ENCODE results near the gene SSBP4.

DNA sequence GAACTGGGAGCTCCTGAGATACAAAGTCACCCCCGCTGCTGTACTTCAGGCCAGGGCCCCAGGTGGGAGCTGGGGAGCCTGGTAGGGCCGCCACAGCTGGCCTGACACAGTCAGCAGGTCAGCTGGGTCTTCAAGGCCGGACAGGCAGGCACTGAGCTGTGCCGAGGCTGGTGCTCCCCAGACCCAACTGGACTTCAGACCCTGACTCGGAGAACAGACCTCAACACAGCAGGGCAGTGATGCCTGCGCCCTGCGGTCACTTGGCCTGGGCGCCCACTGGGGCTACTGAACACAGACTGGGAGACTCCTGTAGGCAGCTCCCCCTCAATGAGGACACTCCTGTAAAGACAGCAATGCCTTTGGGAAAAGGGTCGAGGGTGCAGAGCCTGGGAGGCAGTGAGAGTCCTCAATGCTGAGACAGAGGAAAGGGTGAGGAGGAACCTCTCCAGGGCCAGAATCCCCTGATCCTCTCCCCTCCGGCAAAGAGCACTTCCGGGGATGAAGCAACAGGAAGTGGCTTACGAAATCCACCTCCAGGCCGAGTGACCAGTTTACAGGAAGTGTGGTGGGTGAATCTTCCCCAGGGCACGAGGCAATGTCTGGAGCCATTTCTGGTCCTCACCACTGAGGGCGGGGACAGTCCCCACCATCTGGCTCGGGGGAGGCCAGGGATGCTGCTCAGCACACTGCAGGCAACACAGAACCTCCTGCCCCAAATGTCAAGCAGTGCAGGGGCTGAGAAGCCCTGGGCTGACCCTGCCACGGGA, 59.5 kb downstream of the SSBP4 start:
- no peak for TF ChIP-seq RNF2 (IDR thresholded peaks at IDR 0.05; ENCODE audit: borderline replicate concordance, low read depth)
- TF ChIP-seq, protein P1, sequence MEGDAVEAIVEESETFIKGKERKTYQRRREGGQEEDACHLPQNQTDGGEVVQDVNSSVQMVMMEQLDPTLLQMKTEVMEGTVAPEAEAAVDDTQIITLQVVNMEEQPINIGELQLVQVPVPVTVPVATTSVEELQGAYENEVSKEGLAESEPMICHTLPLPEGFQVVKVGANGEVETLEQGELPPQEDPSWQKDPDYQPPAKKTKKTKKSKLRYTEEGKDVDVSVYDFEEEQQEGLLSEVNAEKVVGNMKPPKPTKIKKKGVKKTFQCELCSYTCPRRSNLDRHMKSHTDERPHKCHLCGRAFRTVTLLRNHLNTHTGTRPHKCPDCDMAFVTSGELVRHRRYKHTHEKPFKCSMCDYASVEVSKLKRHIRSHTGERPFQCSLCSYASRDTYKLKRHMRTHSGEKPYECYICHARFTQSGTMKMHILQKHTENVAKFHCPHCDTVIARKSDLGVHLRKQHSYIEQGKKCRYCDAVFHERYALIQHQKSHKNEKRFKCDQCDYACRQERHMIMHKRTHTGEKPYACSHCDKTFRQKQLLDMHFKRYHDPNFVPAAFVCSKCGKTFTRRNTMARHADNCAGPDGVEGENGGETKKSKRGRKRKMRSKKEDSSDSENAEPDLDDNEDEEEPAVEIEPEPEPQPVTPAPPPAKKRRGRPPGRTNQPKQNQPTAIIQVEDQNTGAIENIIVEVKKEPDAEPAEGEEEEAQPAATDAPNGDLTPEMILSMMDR (IDR thresholded peaks at IDR 0.05) = no peak
- TF ChIP-seq, protein P2, sequence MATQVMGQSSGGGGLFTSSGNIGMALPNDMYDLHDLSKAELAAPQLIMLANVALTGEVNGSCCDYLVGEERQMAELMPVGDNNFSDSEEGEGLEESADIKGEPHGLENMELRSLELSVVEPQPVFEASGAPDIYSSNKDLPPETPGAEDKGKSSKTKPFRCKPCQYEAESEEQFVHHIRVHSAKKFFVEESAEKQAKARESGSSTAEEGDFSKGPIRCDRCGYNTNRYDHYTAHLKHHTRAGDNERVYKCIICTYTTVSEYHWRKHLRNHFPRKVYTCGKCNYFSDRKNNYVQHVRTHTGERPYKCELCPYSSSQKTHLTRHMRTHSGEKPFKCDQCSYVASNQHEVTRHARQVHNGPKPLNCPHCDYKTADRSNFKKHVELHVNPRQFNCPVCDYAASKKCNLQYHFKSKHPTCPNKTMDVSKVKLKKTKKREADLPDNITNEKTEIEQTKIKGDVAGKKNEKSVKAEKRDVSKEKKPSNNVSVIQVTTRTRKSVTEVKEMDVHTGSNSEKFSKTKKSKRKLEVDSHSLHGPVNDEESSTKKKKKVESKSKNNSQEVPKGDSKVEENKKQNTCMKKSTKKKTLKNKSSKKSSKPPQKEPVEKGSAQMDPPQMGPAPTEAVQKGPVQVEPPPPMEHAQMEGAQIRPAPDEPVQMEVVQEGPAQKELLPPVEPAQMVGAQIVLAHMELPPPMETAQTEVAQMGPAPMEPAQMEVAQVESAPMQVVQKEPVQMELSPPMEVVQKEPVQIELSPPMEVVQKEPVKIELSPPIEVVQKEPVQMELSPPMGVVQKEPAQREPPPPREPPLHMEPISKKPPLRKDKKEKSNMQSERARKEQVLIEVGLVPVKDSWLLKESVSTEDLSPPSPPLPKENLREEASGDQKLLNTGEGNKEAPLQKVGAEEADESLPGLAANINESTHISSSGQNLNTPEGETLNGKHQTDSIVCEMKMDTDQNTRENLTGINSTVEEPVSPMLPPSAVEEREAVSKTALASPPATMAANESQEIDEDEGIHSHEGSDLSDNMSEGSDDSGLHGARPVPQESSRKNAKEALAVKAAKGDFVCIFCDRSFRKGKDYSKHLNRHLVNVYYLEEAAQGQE (IDR thresholded peaks at IDR 0.05) = no peak
- no peak for TF ChIP-seq JUNB (IDR thresholded peaks at IDR 0.05)
- TF ChIP-seq, protein P3, sequence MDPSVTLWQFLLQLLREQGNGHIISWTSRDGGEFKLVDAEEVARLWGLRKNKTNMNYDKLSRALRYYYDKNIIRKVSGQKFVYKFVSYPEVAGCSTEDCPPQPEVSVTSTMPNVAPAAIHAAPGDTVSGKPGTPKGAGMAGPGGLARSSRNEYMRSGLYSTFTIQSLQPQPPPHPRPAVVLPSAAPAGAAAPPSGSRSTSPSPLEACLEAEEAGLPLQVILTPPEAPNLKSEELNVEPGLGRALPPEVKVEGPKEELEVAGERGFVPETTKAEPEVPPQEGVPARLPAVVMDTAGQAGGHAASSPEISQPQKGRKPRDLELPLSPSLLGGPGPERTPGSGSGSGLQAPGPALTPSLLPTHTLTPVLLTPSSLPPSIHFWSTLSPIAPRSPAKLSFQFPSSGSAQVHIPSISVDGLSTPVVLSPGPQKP (IDR thresholded peaks at IDR 0.05; ENCODE audit: low read depth, low read length) = no peak
- TF ChIP-seq RCOR1 (IDR thresholded peaks at IDR 0.05; ENCODE audit: low read depth, low read length) = no peak
- no peak for TF ChIP-seq SMC3 (IDR thresholded peaks at IDR 0.05)
